ENCODE data around the gene LRP5. TPM values are rescaled to one million over a fixed set of nuclear protein-coding genes. Genes with fewer than 3 reads are reported as not detected.

Gene LRP5
- total and polyA plus RNA-seq, 9 donors, result 3.1 to 63.8 (median 47.2) TPM

- intact Hi-C loops (cut with DNase I), result no loop called here
- Histone ChIP-seq H3K27ac (no peak overlapping the region), H3K9me3 (no peaks in the 10 kb centered on the region), H3K4me3 (no peak overlapping the region), H3K4me1 (ENCODE audit: insufficient read depth) (no peaks in the 10 kb centered on the region), H3K27me3 (no peaks in the 10 kb centered on the region), H3K36me3 (no peaks in the 10 kb centered on the region)
- no peak for TF ChIP-seq CTCF (IDR thresholded peaks at IDR 0.05)
- TF ChIP-seq POLR2A (IDR thresholded peaks at IDR 0.05), result no peak
- TF ChIP-seq EP300 (IDR thresholded peaks at IDR 0.05), result no peak
- WGBS, 3 donors, result 67 to 85% (median 81%) methylated on average over 7 of the region's 7 CpGs
- no peak for DNase-seq
Measured at GRCh38 chr11:68302670-68303069, 9.7 kb upstream of the LRP5 start.

GRCh38 chr11:68303083-68303482, 9.3 kb upstream of the LRP5 start:
- WGBS, 3 donors, result 66 to 75% (median 73%) methylated on average over 2 of the region's 2 CpGs
- H3K36me3 ChIP-seq, result no peaks in the 10 kb centered on the region
- H3K27me3 ChIP-seq, result no peaks in the 10 kb centered on the region
- H3K4me1 ChIP-seq (ENCODE audit: insufficient read depth), result no peaks in the 10 kb centered on the region
- H3K4me3 ChIP-seq, result no peak overlapping the region
- DNase-seq, result no peak
- no peaks in the 10 kb centered on the region for H3K9me3 ChIP-seq
- intact Hi-C loops (cut with DNase I), result no loop called here
- TF ChIP-seq EP300 (IDR thresholded peaks at IDR 0.05) (no peak), CTCF (IDR thresholded peaks at IDR 0.05) (no peak), POLR2A (IDR thresholded peaks at IDR 0.05) (no peak)
- no peak overlapping the region for H3K27ac ChIP-seq

- 92 to 97% (median 95%) methylated on average over 7 of the region's 7 CpGs for WGBS, 3 donors
- TF ChIP-seq POLR2A (IDR thresholded peaks at IDR 0.05) (no peak), CTCF (IDR thresholded peaks at IDR 0.05) (no peak), EP300 (IDR thresholded peaks at IDR 0.05) (no peak)
- H3K27me3 ChIP-seq, result no peaks in the 10 kb centered on the region
- no peaks in the 10 kb centered on the region for H3K36me3 ChIP-seq
- H3K27ac ChIP-seq, result no peak overlapping the region
- DNase-seq, result no peak
- H3K9me3 ChIP-seq, result no peaks in the 10 kb centered on the region
- intact Hi-C loops (cut with DNase I), result no loop called here
- H3K4me1 ChIP-seq (ENCODE audit: insufficient read depth), result no peaks in the 10 kb centered on the region
- H3K4me3 ChIP-seq, result no peak overlapping the region
Measured at GRCh38 chr11:68303982-68304780, 8.2 kb upstream of the LRP5 start.

GRCh38 chr11:68306636-68307035, 5.8 kb upstream of the LRP5 start:
- WGBS, 3 donors, result 88 to 92% (median 90%) methylated on average over 3 of the region's 3 CpGs
- no peaks in the 10 kb centered on the region for H3K9me3 ChIP-seq
- no peaks in the 10 kb centered on the region for H3K27me3 ChIP-seq
- TF ChIP-seq POLR2A (IDR thresholded peaks at IDR 0.05) (no peak), CTCF (IDR thresholded peaks at IDR 0.05) (no peak), EP300 (IDR thresholded peaks at IDR 0.05) (no peak)
- H3K4me1 ChIP-seq (ENCODE audit: insufficient read depth), result no peaks in the 10 kb centered on the region
- H3K27ac ChIP-seq, result no peak overlapping the region
- H3K4me3 ChIP-seq, result no peak overlapping the region
- H3K36me3 ChIP-seq, result no peaks in the 10 kb centered on the region
- no peak for DNase-seq
- intact Hi-C loops (cut with DNase I), result no loop called here

All from ovary (tissue), 9 donors.